Measurements from ENCODE around the gene BHMT2.

BHMT2 gene

GRCh38 chr5:79070350-79070667 is 742 bp downstream of the BHMT2 start:
- no peak for DNase-seq

DNA sequence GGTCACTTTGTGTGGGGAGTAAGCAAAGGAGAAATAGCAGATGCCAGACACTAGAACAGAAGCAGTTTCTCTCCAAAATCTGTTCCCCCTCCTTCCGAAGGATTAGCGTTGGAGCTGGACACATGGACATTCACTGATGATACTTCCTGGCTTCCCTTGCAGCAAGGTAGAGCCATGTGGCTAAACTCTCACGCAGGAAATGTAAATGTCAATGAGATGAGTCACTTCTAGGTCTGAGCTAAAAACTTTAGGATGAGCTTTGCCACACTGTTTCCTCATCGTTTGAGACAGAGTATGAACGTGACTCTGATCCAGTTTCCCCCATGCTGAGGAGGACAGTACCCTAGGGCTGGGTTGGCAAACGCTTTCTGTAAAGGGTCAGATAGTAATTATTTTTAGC is 5.1 kb downstream of the BHMT2 start:
- no peak for DNase-seq

DNA sequence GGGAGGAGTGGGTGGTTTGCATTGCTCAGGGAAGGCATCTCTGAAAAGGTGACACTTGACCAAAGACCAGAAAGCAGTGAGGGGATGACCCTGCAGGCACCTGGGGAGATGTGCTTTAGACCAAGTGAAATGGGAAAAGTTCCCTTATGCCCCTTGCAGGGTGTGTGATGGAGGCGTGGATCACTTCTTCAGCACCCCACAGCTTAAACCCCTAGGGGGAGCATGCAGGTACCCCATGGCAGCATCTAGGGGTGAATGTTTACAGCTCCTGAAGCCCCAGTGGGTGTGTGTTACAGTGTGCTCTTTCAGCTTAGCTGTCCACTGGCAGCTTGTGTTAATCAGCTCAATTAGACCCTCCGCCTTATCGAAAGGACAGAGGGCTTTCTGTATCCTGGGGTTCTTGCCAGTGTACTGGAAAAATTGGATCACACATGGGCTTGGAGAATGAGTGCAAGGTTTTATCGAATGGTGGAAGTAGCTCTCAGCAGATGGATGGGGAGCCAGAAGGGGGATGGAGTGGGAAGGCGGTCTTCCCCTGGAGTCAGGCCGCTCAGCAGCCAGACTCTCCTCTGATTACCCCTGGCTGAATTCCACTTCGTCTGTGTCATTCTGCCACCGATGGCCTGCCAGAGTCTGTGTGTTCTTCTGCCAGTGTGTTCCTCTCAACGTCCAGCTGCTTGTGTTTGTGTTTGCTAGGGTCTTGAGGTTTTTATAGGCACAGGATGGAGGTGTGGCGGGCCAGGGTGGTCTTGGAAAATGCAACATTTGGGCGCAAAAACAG is 6.3 kb downstream of the BHMT2 start:
- no peak for DNase-seq

- DNase-seq: no peak
These were observed 7.3 kb downstream of the BHMT2 start for GRCh38 chr5:79076819-79077218.

- DNase-seq: no peak
These were observed 8.3 kb downstream of the BHMT2 start for GRCh38 chr5:79077680-79078365.

- no peak for DNase-seq
These were observed 11.2 kb downstream of the BHMT2 start for GRCh38 chr5:79080804-79081203.

DNA sequence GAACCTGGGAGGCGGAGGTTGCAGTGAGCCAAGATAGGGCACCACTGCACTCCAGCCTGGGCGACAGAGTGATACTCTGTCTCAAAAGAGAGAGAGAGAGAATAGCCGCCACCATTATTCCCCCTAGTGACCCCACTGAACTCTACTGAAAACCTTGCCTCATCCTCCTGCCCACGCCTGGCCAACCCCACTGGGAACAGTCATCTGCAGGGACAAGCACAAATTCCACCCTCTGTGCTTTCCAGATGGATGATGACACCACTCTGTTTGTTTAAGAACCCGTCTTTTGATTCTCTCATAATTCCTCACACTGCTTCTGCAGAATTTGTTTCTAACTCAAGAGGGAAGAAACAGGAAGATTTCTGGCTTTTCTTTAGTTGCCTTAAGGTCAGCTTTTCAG is 12.2 kb downstream of the BHMT2 start:
- no peak for DNase-seq

GRCh38 chr5:79086116-79086515 is 16.5 kb downstream of the BHMT2 start:
- no peak for DNase-seq

GRCh38 chr5:79088507-79088906 is 18.9 kb downstream of the BHMT2 start:
- DNase-seq: no peak

DNA sequence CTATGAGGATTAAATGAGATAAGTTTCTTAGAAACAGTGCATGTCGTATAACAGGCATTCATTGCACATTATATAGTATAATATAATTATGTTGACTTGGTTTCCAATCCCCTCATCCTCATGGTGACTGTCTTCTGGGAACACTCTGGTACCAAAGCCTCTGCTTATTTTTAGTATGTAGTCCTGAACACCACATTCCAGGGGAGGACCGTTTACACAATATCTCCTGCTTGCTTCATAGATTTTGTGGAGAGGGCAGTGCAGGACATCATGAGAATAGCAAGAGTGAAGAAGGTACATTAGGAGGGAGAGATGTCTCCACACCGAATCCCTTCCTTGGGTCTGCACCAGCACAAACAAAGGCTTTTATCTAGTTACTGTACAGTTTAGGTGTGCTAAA is 21.5 kb downstream of the BHMT2 start:
- DNase-seq: no peak

GRCh38 chr5:79093762-79094161 is 24.2 kb downstream of the BHMT2 start:
- DNase-seq: no peak

DNA sequence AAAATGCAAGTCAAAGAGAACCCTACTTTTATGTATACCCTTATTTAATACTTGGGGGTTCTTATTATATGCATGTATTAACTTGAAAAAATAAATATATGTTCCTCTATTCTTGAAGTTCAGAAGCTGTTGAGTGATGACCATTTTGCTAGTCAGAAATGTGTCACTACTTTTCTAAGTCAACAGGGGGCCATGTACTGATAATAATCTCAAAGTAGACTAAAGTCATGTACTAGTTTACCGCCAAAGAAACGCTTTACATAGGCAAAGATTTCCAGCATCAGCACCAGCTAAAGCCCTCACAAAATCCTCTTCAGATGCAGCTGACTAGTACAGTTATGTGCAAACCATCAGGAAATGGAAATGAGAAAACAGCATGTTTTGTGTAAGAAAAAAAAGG is 36.3 kb downstream of the BHMT2 start:
- DNase-seq: no peak

DNA sequence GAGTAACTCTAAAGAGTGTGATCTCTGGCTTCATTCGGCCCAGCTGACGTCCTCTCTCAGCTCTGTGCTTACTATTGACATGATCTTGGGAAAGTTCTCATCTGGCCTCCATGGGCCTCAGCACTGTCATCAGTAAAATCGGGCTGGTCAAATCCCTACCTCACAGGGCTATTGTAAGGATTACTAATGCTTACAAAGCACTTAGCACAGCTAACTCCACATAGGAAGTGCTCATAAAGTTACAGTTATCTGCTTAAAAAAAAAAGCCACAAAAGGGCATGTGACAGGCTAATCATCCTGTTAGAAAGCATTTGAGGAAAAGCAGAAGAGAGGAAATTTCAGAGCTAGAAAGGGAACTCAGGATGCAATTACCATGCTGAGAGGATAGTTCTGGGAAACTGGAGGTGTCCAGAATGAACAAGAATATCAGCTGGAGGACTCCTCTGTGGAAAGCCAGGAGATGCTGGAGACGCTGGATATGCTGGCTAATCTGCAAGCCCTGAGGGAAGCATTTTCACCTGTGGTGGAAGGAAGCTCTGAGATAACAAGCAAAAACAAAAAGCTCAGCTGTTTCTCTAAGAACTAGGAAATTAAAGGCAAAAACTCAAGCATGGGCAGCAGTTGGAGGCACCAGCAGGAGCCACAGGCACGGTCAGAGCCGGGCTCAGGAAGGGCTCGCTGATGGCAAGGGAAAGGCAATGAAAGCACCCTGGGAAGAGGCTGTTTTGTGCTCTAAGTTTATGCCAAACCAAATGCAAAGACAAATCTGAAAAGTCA is 37.6 kb downstream of the BHMT2 start:
- no peak for DNase-seq

GRCh38 chr5:79108086-79108485 is 38.5 kb downstream of the BHMT2 start:
- no peak for DNase-seq

DNA sequence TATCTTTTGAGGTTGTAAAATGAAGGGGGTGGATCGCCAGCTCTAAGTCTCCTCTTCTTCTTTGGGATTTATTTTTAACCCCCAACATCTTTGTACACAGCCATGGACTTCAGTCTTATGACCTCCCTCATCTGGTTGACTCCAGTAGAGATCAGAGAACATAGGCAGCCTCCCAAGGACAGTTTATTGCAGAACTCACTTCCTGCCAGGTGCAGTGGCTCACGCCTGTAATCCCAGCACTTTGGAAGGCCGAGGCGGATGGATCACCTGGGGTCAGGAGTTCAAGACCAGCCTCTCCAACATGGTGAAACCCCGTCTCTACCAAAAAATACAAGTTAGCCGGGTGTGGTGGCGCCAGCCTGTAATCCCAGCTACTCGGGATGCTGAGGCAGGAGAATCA is 39.2 kb downstream of the BHMT2 start:
- DNase-seq: no peak

DNA sequence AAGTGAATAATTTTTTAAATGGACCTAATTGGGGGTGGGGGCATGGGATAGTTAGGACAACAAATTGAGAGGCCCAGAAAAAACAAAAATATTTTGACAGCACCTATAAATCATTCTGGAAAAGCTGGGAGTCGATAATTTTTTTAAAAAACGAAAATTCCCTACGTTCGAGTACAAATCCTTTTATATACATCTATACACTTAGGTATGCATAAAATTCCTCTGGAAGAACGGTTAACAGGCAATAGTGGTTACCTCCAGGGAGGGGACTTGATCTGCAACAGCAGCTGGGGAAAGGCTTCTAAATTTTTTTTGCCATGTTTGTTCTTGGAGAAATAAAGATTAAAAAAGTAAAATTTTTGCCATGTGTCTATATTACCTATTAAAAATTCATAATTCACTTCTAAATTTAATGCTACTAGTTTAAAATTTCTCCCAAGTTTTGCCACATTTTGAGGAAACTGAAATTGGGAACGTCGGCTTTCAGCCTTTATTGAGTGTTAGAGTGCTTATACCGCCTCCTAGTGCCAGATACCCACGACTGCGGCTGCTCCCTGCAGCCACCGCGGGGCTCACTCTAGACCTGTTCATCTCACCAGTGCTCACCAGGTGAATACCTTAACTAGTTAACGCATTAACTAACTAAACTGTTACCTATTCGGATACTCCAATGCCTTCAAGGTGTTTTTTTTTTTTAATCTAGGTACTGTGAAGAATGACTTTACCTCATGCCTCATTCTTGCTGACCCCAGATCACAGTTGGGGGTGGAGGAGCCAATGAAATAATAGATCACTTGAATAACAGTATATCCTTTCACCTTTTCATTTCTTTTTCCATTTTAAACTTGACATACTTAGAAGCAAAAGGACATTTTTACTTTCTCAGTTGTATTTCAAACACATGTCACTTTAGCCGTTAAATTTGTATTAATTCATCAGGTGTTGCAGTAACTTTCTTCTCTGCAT is 40.2 kb downstream of the BHMT2 start:
- DNase-seq: no peak

DNA sequence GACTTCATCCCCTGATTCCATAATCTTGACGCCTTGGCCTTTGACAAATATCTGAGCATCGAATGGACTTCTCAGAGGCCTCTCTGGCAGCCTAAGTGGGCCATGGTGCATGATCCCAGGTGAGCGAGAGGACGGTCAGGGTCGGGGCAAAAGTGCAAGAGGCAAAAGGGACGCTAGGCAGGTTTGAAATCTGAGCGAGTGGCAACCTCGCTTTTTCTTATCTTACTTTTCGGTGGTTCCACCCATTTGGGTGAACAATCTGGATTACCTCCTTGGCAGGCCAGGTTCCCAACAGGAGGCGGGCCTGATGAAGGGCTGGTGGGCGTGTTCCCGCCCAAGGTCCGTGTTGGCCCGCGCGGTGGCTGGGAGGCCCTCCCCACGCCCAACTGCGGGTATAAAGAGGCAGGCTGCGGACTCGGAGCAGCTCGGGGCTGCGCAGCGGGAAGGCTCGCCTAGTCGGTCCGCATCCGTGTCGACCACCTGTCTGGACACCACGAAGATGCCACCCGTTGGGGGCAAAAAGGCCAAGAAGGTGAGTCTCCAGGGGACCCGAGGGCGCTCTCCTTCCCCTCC is 41.9 kb downstream of the BHMT2 start, which contains the start of gene BHMT:
Gene BHMT, plus strand, starts transcription at position 423 of the 573 bp plus-strand sequence. Its CDS starts 77 bp downstream, at position 500.
- no peak for DNase-seq

DNA sequence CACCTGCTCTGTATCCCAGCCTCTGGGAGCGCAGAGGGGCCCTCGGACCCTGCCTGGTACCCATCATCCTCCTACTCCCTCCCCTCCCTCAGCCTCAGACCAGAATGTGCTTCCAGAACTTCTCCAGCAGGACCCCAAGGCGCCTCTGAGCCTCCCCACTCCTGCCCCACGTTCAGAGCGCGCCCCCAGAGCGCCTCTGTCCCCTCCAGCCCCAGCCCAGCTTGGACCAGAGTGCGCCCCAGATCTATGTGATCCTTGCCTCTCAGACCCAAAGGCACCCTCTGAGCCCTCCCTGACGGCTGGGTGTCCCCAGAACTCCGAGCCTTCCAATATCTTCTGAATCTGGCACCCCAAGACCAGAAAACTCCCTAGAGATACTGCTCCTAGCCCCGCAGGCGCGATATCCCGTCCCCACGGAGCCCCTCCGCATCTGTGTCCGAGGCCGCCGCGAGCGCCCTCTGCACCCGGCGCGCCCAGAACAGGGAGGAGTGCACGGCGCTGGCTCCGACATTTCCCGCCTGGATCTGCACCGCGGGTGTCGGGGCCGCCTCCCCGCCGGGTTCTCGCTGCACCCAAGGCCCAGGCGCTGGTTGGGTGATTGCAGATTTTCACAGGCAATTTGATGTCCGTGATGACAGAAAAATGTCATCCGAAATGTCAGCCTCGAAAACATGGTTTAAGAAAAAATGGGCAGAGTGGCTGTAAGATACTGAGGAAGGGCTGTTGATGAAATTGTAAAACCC is 42.6 kb downstream of the BHMT2 start:
- no peak for DNase-seq

DNA sequence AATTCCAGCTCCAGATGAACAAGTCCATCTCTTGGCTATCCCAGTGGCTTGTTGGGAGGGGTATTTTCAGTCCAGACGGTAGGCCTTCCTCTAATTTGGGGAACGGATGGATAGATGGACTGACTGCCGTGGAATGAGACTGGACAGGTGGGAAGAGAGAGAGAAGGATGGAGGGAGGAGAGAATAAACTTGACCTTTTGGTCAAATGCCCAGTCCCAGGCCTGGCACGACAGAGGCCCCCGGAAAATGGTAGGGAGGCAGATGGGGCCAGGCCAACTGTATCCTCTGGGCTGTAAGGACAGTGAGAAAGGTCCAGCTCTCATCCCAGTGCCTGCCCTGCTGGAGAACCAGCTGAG is 43.1 kb downstream of the BHMT2 start:
- DNase-seq: no peak

- no peak for DNase-seq
These were observed 49.9 kb downstream of the BHMT2 start for GRCh38 chr5:79119486-79119885.

DNA sequence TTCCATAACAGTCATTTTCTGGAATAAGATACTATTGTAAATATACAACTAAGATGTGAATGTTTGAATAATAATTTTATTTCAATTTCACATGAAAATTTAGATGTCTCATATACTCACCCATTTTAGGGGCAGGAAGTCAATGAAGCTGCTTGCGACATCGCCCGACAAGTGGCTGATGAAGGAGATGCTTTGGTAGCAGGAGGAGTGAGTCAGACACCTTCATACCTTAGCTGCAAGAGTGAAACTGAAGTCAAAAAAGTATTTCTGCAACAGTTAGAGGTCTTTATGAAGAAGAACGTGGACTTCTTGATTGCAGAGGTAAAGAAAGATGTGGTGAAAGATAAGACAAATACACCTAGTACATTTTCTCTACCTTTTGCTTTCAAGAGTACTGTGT is 50.7 kb downstream of the BHMT2 start:
- DNase-seq: no peak

DNA sequence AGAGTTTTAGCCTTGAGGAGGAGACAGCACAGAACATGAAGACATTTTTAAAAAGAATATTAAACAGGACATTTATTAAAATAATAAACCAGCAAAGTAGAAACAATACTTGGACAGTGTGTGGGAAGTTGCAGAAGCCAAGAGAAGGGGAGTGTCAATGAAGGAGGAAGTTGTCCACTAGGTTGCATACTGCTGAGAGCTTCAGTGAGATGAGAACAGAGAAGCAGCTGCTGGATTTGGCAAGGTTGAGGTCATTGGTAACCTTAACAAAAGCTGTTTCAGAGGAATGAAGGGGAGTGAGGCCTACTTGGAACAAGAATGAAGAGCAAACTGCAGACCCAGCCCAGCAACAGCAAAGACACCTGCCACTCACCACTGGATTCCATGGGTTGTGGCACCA is 53.4 kb downstream of the BHMT2 start:
- DNase-seq: no peak

All from NCI-H1417 treated with DMSO at 0.1 percent for 48 hours (cell line).